Keratinocyte (primary cell): ENCODE results near the gene KCNJ14. TPM values are rescaled to one million over a fixed set of nuclear protein-coding genes. Genes with fewer than 3 reads are reported as not detected.

Experiments used
- DNase-seq: peaks from one replicate; pipeline ENCODE4 v3.0.0-alpha.2; 2011; ENCODE audit warnings: low read depth, missing footprints, low spot score
- FAIRE-seq: peaks from 2 replicates; lab custom pipeline; 2011; peaks lifted over from hg19 to GRCh38; lab: Jason Lieb, UNC
- H2AFZ ChIP-seq: 2 replicates; pipeline ENCODE4 v1.6.0; 2012; ENCODE audit warnings: low read length, control low read depth, inconsistent platforms; ENCODE audit not compliant: control insufficient read depth
- H3K27ac ChIP-seq: 2 replicates; pipeline ENCODE4 v1.5.1; 2011; ENCODE audit warnings: low read length; ENCODE audit not compliant: control insufficient read depth, insufficient read depth
- H3K27me3 ChIP-seq: 3 replicates; pipeline ENCODE4 v1.6.0; 2011; ENCODE audit warnings: low read length; ENCODE audit not compliant: control insufficient read depth, insufficient read depth; ENCODE audit errors: extremely low read depth
- H3K36me3 ChIP-seq, 2 experiments: 2 replicates in 1 of 2; 3 replicates in 1 of 2; pipeline ENCODE4 v1.5.1; 2011; ENCODE audit warnings: low read length in 2 of 2, mild to moderate bottlenecking in 1 of 2; ENCODE audit not compliant: control insufficient read depth in 2 of 2, insufficient read depth in 2 of 2; ENCODE audit errors: extremely low read depth in 1 of 2
- H3K4me1 ChIP-seq: 3 replicates; pipeline ENCODE4 v1.5.1; 2011; ENCODE audit warnings: low read length; ENCODE audit not compliant: control insufficient read depth, insufficient read depth; ENCODE audit errors: extremely low read depth
- H3K4me2 ChIP-seq: 3 replicates; pipeline ENCODE4 v1.6.0; 2011; ENCODE audit warnings: low read depth, low read length; ENCODE audit not compliant: control insufficient read depth, insufficient read depth; ENCODE audit errors: extremely low read depth
- H3K4me3 ChIP-seq, 3 experiments: fragments of 200-600 bp in 1 of 3; sonication (generic) in 1 of 3; 2 replicates in 2 of 3; 3 replicates in 1 of 3; pipeline ENCODE4 v1.5.1; 2011 to 2016; ENCODE audit warnings: low read length in 3 of 3, mild to moderate bottlenecking in 3 of 3, control low read depth in 2 of 3, inconsistent platforms in 1 of 3, low read depth in 1 of 3, mixed read lengths in 1 of 3, mixed run types in 1 of 3, moderate library complexity in 1 of 3; ENCODE audit not compliant: control insufficient read depth in 2 of 3, insufficient read depth in 2 of 3; ENCODE audit errors: extremely low read depth in 1 of 3
- H3K79me2 ChIP-seq: 2 replicates; pipeline ENCODE4 v1.6.0; 2012; ENCODE audit warnings: low read length; ENCODE audit not compliant: control insufficient read depth, insufficient read depth
- H3K9ac ChIP-seq: 3 replicates; pipeline ENCODE4 v1.6.0; 2011; ENCODE audit warnings: low read length; ENCODE audit not compliant: control insufficient read depth, insufficient read depth; ENCODE audit errors: extremely low read depth
- H3K9me1 ChIP-seq: 3 replicates; pipeline ENCODE4 v1.6.0; 2011; ENCODE audit warnings: low read length; ENCODE audit not compliant: control insufficient read depth, insufficient read depth; ENCODE audit errors: extremely low read depth
- H3K9me3 ChIP-seq: 2 replicates; pipeline ENCODE4 v1.5.1; 2012; ENCODE audit warnings: low read depth, low read length; ENCODE audit not compliant: control insufficient read depth
- H4K20me1 ChIP-seq: 3 replicates; pipeline ENCODE4 v1.6.0; 2011; ENCODE audit warnings: low read length; ENCODE audit not compliant: control insufficient read depth, insufficient read depth; ENCODE audit errors: extremely low read depth
- CTCF ChIP-seq, 3 experiments: IDR thresholded peaks in 1 of 3; conservative IDR thresholded peaks in 1 of 3; optimal IDR thresholded peaks in 1 of 3; 2 replicates in 2 of 3; 3 replicates in 1 of 3; pipeline versions ENCODE3 to v1.5.1; 2011; ENCODE audit warnings: low read length in 3 of 3, mild to moderate bottlenecking in 3 of 3, moderate library complexity in 2 of 3, control low read depth in 1 of 3, inconsistent platforms in 1 of 3; ENCODE audit not compliant: insufficient read depth in 2 of 3; ENCODE audit errors: extremely low read depth in 1 of 3
- EZH2 ChIP-seq: IDR thresholded peaks from one replicate; pipeline ENCODE4 v1.6.1; 2012; ENCODE audit warnings: inconsistent platforms, mild to moderate bottlenecking, low read length, moderate library complexity
- dilution Hi-C: fragments of 300-500 bp; cut with MboI; formaldehyde crosslinking; loops from one replicate; pipeline ENCODE4 v1.7.0; 2020; ENCODE audit warnings: low sequenced_read_pairs; ENCODE audit not compliant: extremely low pct_ligation_motif_present
- polyA plus RNA-seq, 5 experiments: library from polyadenylated mRNA; depleted of rRNA in 3 of 5; stranded (reverse) in 3 of 5; stranded (forward) in 1 of 5; unstranded in 1 of 5; fragments of >200 nt; gene quantifications; 1 replicate in 1 of 5; 2 replicates in 3 of 5; 3 replicates in 1 of 5; pipeline versions ENCODE4 v1.2.1 to v1.2.3, GENCODE V29; 2011 to 2012; ENCODE audit warnings: missing spikeins in 2 of 5, low read depth in 1 of 5, low replicate concordance in 1 of 5

Gene KCNJ14
- polyA plus RNA-seq, 1 donor (not counting 4 experiments of a cell fraction or from before 2014, with no cell fraction given) = 0.39 TPM

- Histone ChIP-seq H3K9me3 (no peaks in the 10 kb centered on the region), H3K27me3 (no peaks in the 10 kb centered on the region), H3K4me2 (no peak overlapping the region), H3K9me1 (no peaks in the 10 kb centered on the region), H3K4me3 (no peak overlapping the region), H4K20me1 (peaks cover 3% of the 10 kb centered on the region), H3K79me2 (peaks cover 23% of the 10 kb centered on the region), H2AFZ (no peak overlapping the region), H3K27ac (no peak overlapping the region), H3K9ac (no peak overlapping the region), H3K36me3 (peaks cover 35 to 36% of the 10 kb centered on the region in 2 experiments), H3K4me1 (no peaks in the 10 kb centered on the region)
- TF ChIP-seq EZH2 (no peak), CTCF (optimal IDR thresholded peaks at IDR 0.05 in 1 of 3, IDR thresholded peaks at IDR 0.05 in 1 of 3, conservative IDR thresholded peaks at IDR 0.05 in 1 of 3; ENCODE audit: extremely low read depth in 1 of 3, insufficient read depth in 2 of 3, low read length in 3 of 3) (no peak)
- dilution Hi-C loops = no loop called here
- no peak for DNase-seq
- no peak for FAIRE-seq
Observed at GRCh38 chr19:48455908-48456562, 661 bp downstream of the KCNJ14 start.

- no peaks in the 10 kb centered on the region for H3K4me1 ChIP-seq
- TF ChIP-seq EZH2 (no peak), CTCF (optimal IDR thresholded peaks at IDR 0.05 in 1 of 3, IDR thresholded peaks at IDR 0.05 in 1 of 3, conservative IDR thresholded peaks at IDR 0.05 in 1 of 3; ENCODE audit: extremely low read depth in 1 of 3, insufficient read depth in 2 of 3, low read length in 3 of 3) (no peak)
- H3K4me2 ChIP-seq = no peak overlapping the region
- no peak overlapping the region for H3K9ac ChIP-seq
- no peaks in the 10 kb centered on the region for H3K27me3 ChIP-seq
- H3K9me3 ChIP-seq = no peaks in the 10 kb centered on the region
- H2AFZ ChIP-seq = no peak overlapping the region
- H4K20me1 ChIP-seq = no peaks in the 10 kb centered on the region
- H3K9me1 ChIP-seq = no peaks in the 10 kb centered on the region
- DNase-seq (no peak), FAIRE-seq (no peak)
- H3K4me3 ChIP-seq = no peak overlapping the region
- H3K36me3 ChIP-seq = peaks cover 27% of the 10 kb centered on the region in 2 experiments
- H3K27ac ChIP-seq = no peak overlapping the region
- dilution Hi-C loops = no loop called here
- peaks cover 18% of the 10 kb centered on the region for H3K79me2 ChIP-seq
Observed at GRCh38 chr19:48456864-48457263, 1.5 kb downstream of the KCNJ14 start.
